NCI-H2029 (cell line): Measurements from ENCODE around the gene SIMC1.
A peak's percentile ranks its signal among the peaks of the same experiment; 100 is the strongest.
"Not testable (repeated sequence)": the region's sequence is repeated elsewhere in the genome, so short reads cannot be mapped to it uniquely, and the experiment has no call there.

ENCODE experiments used
- DNase-seq: peaks from one replicate; lab custom pipeline; 2025; lab: John Stamatoyannopoulos, UW

SIMC1 gene

DNA sequence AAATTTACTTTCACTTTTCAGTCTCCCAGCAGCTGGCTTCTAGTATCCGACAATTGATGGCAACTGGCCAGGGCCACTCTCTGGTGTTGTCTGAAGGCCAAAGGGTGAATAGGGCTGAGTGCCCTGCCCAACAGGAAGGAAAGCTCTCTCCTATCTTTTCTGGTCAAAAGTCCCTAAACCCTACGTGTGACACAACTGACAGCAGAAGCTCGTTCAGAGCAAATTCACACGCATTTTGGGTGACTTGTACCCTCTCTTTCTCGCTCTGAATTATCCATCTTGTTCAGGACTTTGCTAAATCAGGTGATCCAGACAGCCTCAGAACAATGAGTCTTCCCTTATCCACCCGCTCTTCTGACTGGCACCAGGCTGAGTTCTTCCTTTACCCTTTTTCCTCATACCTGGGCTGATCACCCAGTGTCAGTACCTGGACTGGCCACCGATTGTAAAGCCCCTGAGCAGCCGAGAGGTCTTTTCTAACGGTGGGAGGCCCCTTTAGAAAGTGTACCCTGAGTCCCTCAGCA, 21.8 kb upstream of the SIMC1 start:
- peak; percentile 72 for DNase-seq

DNA sequence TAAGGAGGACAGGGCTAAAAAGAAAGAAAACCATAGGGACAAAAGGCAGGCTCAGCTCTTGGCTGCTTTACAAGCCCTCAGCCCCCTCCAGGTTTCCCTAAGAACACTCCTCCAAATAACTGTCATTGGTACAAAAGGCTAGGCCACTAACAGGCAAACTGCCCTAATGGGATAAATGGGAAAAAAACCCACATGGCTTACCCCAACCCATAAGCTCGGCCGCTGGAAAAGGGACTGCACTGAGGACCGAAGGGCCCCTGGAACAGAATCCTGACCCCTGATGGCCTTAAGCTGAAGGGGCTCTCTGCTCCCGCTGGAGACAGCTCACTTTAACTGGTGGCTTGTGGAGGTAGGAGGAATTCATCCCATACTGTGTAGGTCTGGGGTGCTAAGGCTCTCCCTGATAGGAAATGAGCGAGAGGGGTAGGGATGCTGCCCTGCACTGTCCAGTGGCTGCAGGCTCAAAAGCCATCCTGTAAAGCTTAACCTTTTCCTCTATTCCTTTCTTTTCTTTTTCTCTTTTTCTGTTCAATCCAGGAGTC, 21.0 kb upstream of the SIMC1 start:
- not testable (repeated sequence) for DNase-seq

DNA sequence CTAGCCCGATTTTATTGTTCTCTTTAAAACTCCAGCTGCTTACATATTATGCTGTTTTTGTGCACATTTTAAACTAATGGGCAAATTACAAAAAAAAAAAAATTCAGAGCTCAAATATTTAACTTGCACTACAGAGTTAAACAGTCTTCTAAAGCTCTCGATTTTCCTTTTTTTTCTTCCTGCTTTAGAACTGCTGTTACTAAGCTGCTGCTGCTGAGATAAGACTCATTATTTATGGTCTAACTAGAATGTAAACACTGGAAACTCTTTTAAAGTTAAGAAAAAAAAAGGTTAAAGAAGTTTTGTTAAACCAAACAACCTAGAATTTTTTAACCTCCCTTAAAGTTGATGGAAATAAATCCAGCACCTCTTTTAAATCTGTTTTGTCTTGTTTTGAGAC, 20.5 kb upstream of the SIMC1 start:
- not testable (repeated sequence) for DNase-seq

DNA sequence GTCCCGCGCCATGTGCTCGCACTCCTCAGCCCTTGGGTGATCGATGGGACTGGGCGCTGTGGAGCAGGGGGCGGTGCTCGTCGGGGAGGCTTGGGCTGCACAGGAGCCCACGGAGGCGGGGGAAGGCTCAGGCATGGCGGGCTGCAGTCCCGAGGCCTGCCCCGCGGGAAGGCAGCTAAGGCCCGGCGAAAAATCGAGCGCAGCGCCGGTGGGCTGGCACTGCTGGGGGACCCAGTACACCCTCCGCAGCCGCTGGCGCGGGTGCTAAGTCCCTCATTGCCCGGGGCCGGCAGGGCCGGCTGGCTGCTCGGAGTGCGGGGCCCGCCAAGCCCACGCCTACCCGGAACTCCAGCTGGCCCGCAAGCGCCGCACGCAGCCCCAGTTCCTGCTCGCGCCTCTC, 16.2 kb upstream of the SIMC1 start:
- DNase-seq, result not testable (repeated sequence)

DNA sequence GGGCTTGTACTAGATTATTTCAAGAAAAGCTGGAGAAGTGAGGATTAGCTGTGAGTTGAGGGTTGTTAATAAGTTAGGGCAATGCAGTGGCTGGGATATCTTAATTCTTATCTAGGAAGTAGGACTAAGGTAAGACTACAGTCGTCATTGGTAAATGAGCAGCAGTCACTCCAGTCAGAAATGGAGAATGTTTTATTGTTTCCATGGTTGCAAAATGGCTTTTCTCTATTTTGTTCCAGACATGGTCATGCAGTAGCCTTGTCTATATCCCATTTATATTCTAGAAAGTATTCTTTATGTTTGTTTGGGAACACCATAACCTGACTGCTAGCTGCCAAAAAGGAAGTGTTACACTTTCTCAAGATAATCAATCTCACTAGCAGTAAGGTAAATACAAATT, 9.9 kb upstream of the SIMC1 start:
- DNase-seq, result not testable (repeated sequence)

DNA sequence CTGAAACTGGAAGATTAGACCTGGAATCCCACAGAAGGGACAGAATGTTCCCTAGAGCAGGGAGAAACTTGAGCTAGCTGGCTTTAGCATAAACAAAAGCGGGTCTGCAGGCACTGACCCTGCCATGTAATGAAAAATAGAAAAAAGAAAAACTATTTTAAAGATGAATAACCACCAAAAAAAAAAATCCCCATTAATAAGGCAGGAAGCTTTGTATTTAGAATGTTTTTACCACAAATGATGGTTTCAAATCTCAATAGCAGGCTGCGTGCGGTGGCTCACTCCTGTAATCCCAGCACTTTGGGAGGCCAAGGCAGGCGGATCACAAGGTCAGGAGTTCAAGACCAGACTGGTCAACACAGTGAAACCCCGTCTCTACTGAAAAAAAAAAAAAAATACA, 5.0 kb upstream of the SIMC1 start:
- not testable (repeated sequence) for DNase-seq

DNA sequence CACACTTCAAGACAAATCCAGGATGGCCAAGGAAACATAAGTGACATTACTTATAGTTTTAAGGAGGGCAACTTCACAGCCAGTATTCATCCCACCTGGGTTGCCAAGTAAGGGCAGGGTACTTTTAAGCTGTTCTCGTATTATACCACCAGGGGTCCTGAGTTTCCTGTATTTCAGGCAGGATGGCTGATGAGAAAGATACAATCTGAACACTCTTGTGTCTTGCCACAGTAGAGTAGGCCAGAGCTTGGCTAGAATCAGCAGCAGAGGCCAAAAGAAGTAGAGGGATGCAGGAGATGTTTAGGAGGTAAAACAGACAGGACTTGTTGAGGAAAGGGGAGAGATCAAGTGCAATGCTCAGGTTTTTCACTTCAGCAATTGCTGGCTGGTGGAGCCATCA, 3.1 kb upstream of the SIMC1 start:
- DNase-seq, result not testable (repeated sequence)

DNA sequence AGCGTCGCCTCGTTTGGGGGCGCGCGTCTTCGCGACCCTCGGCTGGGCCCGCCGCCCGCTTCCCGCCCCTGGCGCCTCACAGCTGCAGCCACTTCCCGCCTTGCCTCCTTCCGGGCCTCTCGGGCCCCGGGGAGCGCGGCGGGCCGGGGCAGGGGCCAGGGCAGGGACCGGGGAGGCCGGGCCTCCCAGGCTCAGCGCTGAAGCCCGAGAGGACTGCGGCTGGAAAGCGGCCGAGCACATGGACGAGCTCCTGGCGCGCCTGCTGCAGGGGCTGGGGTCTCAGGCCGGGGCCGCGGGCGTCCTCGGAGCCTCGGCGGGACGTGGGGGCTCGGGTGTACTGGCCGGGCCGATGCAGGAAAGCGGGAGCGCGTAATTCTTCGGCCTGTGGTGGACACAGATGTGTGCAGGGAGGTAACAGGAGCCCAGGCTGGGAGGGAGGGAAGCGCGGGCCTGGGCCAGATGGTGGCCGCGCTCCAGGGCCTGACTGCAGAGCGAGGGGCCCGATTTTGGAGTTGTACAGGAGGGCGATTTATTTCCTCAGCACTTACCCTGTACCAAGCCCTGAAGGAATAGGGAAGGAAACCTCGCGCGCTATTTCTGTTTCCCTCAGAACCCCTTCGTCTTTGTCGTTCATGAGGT, 540 bp downstream of the SIMC1 start:
- DNase-seq, result not testable (repeated sequence)

DNA sequence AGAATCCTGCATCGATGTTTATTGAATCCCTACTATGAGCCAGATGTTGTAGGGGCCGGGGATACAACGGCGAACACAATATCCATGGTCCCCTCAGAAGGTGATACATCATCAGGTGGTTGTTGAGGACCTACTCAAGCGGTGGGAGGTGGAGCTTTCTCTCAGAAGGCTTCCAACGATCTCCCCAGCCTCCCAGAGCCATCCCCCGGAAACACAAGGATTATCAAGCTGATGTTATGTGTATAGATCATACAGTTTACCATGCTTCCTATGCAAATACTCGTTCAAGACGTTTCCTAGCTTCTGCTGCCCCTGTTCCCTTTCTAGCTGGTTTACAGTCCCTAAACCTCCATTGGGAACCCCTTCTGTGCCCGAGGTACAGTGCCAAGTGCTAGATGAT, 1.1 kb downstream of the SIMC1 start:
- not testable (repeated sequence) for DNase-seq

DNA sequence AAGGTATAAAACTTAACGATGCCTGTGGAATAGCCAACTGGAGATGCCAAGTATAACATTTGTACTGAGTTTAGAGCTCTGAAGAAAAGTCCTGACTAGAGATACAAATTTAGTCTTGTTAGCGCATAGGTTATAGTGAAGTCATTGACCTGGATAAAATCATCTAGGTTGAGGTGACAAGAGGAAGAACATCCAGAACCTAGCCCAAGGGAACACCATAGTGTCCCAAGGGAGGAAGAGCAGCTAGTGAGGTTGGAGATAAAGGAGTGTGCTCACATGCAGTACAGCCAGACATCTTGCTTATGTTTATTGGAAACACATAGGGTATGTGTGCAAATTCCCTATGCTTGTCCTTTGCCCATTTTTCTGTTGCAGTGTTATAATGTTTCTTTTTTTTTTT, 6.1 kb downstream of the SIMC1 start:
- DNase-seq, result not testable (repeated sequence)

DNA sequence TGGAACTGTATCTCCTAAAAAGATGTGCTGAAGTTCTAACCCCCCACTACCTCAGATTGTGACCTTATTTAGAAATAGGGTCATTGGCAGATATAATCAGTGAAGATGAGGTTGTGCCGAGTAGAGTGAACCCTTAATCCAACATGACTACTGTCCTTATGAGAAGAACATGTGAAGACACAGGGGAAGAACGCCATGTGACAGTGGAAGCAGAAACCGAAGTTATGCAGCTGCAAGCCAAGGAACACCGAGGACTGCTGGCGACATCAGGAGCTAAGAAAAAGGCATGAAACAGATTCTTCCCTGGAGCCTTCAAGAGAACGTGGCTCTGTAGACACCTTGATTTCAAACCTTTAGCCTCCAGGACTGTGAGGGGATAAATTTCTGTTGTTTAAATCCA, 6.8 kb downstream of the SIMC1 start:
- not testable (repeated sequence) for DNase-seq

DNA sequence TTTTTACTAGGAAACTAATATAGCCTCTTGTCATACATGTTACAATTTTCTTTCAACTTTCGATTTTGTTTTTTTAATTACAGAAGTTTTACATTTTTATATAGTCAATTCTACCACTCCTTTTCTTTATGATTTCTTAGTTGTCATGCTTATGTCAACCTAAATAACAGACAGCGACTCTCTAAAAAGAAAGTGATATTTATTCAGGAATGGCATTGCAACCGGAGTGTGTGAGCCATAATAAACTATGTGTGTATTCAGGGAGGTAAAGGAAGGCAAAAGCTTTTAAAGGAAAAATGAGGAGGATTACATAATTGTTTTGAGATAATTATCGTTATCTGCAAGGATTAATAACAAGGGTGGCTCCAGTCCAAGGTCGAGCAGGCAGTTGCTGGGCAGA, 7.3 kb downstream of the SIMC1 start:
- not testable (repeated sequence) for DNase-seq

DNA sequence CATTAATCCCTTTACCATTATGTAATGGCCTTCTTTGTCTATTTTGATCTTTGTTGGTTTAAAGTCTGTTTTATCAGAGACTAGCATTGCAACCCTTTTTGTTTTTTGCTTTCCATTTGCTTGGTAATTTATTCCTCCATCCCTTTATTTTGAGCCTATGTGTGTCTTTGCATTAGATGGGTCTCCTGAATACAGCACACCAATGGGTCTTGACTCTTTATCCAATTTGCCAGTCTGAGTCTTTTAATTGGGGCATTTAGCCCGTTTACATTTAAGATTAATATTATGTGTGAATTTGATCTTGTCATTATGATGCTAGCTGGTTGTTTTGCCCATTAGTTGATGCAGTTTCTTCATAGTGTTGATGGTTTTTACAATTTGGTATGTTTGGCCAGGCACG, 12.5 kb downstream of the SIMC1 start:
- not testable (repeated sequence) for DNase-seq

DNA sequence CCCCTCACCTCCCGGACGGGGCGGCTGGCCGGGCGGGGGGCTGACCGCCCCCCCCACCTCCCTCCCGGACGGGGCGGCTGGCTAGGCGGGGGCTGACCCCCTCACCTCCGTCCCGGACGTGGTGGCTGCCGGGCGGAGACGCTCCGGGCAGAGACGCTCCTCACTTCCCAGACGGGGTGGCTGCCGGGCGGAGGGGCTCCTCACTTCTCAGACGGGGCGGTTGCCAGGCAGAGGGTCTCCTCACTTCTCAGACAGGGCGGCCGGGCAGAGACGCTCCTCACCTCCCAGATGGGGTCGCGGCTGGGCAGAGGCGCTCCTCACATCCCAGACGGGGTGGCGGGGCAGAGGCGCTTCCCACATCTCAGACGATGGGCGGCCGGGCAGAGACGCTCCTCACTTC, 13.9 kb downstream of the SIMC1 start:
- not testable (repeated sequence) for DNase-seq

DNA sequence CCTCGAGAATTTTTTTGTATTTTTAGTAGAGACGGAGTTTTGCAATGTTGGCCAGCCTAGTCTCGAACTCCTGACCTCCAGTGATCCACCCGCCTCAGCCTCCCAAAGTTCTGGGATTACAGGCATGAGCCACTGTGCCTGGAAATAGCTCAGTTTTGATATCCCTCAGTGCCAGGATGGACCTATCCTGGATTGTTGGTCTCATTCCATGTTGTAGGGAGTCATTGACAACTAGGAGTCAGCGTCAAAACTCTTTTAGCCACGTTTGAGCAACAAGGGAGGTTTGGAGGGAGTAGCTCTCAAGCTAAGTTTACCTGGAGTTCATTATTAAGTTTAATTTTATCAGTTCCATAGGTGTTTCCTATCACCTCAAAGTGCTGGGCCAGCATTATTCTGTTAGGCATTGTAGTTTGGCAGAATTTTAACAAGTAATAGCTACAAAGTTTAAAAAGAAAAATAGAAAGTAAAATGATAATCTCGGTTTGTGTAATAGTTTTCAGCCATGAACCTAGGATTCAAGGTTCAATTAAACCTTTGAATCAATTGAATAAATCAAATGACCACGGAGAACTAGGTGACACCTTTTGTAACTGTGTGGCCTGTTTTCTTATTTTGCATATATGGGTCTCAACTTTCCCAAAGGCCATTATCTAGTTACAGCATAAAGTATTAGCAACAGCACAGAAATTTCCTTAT, 15.3 kb downstream of the SIMC1 start:
- not testable (repeated sequence) for DNase-seq

DNA sequence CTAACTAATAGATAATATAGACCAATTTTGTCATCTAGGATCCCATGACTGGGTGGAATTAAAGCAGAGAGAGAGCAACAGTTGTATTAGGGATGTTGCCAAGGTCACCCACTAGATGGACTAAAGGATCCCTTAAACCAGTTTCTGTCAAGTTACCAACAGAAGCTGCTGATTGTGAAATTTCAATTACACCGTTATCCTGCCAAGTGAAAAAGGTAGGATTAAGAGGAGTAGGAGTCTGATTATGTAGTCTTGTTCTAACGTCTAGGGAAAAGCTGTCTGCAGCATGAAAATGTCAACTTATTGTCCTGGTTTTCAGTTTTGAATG, 15.8 kb downstream of the SIMC1 start:
- not testable (repeated sequence) for DNase-seq

DNA sequence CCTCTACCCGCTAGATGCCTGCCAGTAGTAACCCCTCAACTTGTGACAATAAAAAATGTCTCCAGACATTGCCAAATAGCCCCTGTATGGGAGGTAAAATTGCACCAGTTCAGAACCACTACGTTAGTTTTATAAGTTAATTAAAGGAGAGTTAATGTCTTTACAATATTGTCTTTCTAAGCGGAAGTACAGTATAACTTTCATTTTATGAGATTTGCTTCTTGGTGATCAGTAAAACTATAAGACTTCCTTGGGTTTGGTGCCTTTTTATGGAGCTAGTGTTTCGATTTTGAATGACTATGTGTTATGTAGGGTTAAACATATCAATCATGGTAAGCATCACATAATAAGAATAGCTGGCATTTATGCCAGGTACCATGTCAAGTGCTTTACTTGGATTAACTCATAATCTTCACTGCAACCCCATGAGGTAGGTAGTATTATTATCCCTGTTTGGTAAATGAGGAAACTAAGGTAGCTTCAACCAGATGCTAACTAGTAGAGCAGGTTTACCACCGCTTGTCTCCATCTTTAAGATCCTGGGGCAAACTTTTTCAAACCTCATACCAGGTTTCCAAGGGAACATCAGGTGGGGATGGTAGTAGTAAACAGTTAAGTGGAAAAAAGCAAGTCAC, 19.8 kb downstream of the SIMC1 start:
- not testable (repeated sequence) for DNase-seq

DNA sequence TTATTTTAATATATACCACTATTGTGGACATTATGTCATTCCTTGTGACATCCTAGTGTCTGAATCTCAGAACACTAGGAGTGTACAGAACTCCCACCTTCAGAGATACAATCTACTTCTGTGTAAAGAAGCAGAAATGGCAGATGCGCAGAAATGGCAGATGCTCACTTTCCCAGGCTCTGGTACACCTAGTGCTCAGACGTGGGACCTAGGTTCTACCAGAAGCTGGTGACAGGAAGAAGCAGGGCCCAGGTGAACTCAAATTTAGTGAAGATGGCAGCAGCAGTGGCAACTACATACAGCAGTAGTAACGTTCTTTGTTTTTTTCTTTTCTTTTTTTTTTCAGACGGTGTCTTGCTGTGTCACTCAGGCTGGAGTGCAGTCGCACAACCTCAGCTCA, 22.5 kb downstream of the SIMC1 start:
- DNase-seq, result not testable (repeated sequence)

DNA sequence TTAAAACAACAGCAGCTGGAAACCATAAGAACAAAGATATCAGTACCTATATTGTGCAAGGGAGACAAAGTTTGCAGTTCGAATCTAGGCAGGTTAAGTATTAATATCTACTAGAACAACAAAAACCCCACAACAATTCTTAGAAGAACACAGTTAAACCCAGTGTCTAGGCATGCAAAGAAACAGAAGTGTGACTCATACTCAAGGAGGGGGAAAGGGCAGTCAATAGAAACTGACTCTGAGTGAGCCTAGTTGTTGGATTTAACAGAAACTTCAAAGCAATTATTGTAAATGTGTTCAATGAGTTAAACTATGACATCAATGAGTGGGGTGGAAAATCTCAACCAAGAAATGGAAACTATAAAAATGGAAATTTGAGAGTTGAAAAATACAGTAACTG, 28.2 kb downstream of the SIMC1 start:
- DNase-seq, result not testable (repeated sequence)

DNA sequence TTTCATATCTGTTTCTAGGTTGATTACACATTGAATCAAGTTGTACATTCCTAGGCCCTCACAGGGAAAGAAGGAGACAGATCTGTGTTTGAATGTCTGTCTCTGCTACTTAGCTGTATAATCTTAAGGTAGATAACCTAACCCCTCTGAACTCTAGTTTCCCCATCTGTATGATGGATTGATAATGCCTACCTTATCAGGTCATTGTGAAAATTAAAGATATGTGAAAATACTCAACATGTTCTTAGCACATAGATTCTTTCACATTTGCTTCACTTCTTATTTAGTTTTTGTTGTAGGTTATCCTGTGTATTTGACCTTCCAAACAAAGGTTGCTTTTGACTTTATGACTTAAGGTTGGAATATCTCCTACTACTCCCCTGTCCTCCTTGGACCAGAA, 50.8 kb downstream of the SIMC1 start:
- DNase-seq, result not testable (repeated sequence)

DNA sequence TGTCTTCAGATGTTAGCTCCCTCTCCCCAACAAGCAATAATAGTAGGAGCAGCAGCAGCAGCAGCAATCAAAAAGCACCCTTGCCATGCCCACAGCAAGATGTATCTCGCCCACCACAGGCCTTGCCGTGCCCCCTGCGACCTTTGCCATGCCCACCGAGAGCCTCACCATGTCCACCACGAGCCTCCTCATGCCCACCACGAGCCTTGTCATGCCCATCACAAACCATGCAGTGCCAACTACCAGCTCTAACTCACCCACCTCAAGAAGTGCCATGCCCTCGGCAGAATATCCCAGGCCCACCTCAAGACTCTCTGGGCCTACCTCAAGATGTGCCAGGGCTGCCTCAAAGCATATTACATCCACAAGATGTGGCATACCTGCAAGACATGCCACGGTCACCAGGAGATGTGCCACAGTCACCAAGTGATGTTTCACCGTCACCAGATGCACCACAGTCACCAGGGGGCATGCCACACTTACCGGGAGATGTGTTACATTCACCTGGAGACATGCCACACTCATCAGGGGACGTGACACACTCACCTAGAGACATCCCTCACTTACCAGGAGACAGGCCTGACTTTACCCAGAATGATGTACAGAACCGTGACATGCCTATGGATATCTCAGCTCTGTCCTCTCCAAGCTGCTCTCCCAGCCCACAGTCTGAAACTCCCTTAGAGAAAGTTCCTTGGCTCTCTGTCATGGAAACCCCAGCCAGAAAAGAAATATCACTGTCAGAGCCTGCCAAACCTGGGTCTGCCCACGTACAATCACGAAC, 52.0 kb downstream of the SIMC1 start:
- DNase-seq, result not testable (repeated sequence)

DNA sequence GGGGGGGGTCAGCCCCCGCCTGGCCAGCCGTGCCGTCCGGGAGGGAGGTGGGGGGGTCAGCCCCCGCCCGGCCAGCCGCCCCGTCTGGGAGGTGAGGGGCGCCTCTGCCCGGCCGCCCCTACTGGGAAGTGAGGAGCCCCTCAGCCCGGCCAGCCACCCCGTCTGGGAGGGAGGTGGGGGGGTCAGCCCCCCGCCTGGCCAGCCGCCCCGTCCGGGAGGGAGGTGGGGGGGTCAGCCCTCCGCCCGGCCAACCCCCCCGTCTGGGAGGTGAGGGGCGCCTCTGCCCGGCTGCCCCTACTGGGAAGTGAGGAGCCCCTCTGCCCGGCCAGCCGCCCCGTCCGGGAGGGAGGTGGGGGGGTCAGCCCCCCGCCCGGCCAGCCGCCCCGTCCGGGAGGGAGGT, 67.1 kb downstream of the SIMC1 start:
- DNase-seq, result not testable (repeated sequence)
